HG02870 (cell line): ENCODE data around the gene FSIP1.

Source experiments
- ATAC-seq: cut with Tn5 transposase; IDR thresholded peaks from one replicate; pipeline ENCODE4 v1.9.1; 2021; ENCODE audit warnings: mild to moderate bottlenecking, moderate library complexity; ENCODE audit not compliant: unreplicated experiment

FSIP1 gene

GRCh38 chr15:39651881-39652280 lies 130.8 kb downstream of the FSIP1 start:
- no peak for ATAC-seq

- no peak for ATAC-seq
Observed at GRCh38 chr15:39651295-39651694, 131.3 kb downstream of the FSIP1 start.

- ATAC-seq: no peak
Observed at GRCh38 chr15:39649757-39650156, 132.9 kb downstream of the FSIP1 start.

DNA sequence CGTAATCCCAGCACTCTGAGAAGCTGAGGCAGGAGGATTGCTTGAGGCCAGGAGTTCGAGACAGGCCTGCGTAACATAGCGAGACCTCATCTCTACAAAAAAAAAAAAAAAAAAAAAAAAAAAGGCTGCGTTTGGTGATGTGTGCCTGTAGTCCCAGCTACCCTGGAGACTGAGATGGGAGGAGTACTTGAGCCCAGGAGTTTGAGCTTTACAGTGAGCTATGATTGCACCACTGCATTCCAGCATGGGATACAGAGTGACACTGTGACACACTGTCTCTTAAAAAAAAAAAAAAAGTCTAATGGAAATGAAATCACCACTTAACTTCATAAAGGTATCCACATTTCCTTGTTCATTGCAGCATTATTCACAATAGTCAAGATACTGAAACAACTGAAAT lies 136.2 kb downstream of the FSIP1 start:
- ATAC-seq: no peak

DNA sequence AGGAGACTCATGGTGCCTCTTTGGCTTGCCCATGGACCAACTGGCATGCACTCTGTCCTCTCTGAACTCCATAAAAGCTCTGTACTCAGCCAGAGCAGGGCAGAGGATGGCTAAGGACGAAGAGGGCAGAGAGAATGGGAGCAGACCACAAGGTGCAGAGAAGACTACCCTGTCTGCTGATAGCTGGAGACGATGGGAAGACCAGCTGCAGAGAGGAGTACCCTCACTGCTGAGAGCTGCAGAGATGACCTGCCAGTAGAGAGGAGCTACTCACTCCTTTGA lies 136.7 kb downstream of the FSIP1 start:
- ATAC-seq: no peak

GRCh38 chr15:39645138-39645975 lies 137.3 kb downstream of the FSIP1 start:
- no peak for ATAC-seq

DNA sequence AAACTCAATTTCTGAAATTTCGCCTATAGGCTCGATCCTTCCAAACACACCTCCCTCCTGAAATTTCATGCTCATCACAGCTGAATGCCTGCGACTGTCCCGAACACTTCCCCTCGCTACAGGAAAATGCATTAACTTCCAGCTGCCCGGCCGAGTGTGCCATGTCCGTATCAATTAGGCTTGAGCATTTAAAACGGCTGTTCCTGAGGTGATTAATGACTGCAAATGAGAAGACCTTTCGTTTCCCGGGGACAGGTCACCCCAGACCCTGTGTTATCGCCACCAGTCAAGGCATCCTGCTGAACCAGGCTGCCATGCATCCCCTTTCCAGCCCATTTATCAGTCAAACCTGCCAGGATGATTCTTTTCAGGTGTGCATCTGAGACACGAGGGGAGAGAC lies 138.5 kb downstream of the FSIP1 start:
- no peak for ATAC-seq

- no peak for ATAC-seq
Observed at GRCh38 chr15:39643727-39644126, 138.9 kb downstream of the FSIP1 start.

- no peak for ATAC-seq
Observed at GRCh38 chr15:39642011-39642640, 140.5 kb downstream of the FSIP1 start.

DNA sequence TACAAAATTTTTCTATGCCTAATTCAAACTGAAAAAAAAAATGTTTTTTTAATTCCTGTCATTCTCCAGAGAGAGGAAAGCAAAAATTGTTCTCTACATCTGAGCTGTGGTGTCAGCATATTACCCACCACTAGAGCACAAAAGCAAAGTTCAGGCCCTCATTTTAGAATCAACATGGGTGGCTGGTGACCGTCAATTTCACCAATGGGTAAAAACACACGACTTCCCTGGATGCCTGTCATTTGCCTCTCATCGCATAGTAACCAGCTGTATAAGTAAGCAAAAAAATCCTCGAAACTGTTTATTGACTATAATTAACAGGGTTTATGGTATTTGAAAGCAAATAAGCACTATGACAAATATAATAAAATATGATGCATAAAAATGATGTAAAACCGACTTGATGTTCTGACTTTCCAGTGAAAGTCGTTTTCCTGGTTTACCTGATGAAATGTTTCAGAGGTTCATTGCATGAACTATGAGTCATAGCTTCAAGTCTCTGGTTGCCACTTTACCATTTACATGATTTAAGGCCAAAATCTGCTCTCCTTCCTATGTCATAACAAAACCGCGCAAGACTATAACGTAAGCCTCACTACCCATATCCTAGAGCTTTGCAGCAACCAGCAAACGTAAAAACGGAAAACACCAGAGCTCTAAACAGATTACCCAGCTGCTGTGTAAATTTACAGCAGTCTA lies 141.3 kb downstream of the FSIP1 start:
- no peak for ATAC-seq

DNA sequence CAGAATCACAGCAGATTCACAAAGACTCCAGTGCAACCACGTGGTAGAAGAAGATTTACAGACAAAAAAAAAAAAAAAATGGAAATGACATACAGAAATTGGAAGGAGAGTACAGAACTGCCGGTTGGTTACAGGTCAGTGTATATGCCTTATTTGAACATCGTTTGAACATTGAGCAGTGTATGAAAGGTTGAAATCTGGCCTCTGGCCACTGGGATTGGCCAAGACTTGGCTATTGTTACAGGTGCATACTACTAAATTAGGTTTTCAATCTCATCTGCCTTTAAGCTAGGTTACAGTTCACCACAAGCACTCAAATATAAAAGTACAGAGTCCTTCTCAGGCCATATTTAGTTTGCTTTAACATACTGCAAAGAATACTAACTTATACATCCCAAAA lies 142.0 kb downstream of the FSIP1 start:
- ATAC-seq: no peak

DNA sequence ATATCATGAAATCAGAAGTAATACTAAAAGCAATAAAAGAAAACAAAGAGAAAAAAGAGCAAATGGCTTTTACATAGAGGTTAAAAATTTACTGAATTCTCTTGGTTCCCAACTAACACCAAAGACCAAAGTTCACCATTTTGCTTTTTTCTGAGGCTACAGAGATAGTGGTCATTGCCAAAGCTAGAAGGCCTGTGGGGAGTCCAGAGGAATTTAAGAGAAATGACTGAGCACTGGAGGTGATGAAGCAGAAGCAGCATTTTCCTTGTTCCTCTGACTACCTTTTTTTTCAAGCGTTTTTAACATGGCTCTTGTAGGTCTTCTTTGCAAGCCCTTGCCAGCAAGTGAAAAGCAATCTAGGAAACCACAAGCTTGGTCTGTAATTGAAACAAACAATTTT lies 143.6 kb downstream of the FSIP1 start:
- ATAC-seq: no peak

- no peak for ATAC-seq
Observed at GRCh38 chr15:39638041-39638440, 144.6 kb downstream of the FSIP1 start.

GRCh38 chr15:39631357-39631756 lies 151.3 kb downstream of the FSIP1 start:
- no peak for ATAC-seq

- ATAC-seq: no peak
Observed at GRCh38 chr15:39629906-39630305, 152.7 kb downstream of the FSIP1 start.

GRCh38 chr15:39629371-39629770 lies 153.3 kb downstream of the FSIP1 start:
- no peak for ATAC-seq

DNA sequence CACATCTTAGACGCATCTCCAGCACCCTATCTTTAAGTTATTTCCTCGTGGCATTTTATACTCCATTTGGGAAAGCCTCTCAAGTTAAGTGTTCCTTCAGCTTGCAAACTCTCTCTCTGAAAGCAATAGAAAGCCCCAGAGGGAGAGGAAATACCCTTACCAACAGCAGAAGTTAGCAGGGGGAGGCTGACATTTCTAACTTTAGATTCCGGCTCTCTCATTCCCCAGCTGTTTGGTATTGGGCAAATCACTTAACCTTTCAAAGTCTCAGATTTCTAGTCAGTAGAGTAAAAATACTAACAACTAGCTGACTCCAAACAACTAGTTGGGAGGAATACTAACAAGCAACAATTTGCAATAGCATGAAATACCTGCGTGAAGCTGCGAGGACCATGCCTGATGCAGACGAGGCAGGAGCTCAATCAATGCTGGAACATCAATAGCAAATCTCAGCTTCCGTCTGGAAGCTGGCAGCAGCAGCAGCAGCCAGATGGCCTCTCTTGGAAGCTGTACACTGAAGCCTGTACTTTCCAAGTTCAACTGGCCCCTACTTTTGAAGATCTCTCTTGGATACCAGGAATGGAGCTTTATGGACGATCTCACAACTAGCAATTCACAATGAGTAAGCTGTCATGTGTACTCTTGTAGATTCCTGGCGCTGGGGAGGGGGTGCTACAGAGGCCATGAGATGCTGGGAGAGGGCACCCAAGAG lies 153.9 kb downstream of the FSIP1 start:
- no peak for ATAC-seq

DNA sequence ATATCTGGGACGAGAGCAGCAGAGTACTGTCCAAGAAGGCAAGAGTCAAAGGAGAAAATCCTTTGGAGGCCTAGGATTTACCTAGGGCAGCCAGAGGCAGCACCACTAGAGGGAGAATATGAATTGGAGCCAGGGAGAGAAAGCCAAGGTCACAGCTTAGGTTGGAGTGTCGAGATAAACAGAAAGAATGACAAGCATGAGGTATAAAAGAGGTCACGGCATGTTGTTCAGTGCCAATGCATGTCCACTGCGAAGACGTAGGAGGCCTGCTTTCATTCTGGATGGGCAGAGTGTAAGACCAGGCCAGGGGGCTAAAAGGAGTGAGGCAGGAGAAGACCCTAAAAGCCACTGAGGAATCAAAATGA lies 154.5 kb downstream of the FSIP1 start:
- ATAC-seq: no peak

- ATAC-seq: no peak
Observed at GRCh38 chr15:39627451-39628143, 155.0 kb downstream of the FSIP1 start.

GRCh38 chr15:39625856-39626255 lies 156.8 kb downstream of the FSIP1 start:
- ATAC-seq: no peak

GRCh38 chr15:39625451-39625850 lies 157.2 kb downstream of the FSIP1 start:
- no peak for ATAC-seq
